ENCODE data around the gene HAGH. TPM values are rescaled to one million over a fixed set of nuclear protein-coding genes. Genes with fewer than 3 reads are reported as not detected.

The HAGH gene
- total RNA-seq, 1 experiment from 2014 or later = 48.2 TPM

- no peak for TF ChIP-seq CTCF (IDR thresholded peaks at IDR 0.05; ENCODE audit: unreplicated experiment)
- intact Hi-C loops (cut with micrococcal nuclease; ENCODE audit: unreplicated experiment) = no loop called here
- DNase-seq = no peak
- Mint-ChIP-seq H3K4me3 (ENCODE audit: low read depth, unreplicated experiment) (no peak overlapping the region), H3K9me3 (ENCODE audit: low read depth, unreplicated experiment) (no peaks in the 10 kb centered on the region), H3K27me3 (ENCODE audit: unreplicated experiment) (no peaks in the 10 kb centered on the region), H3K27ac (ENCODE audit: unreplicated experiment) (no peak overlapping the region), H3K4me1 (ENCODE audit: low read depth, unreplicated experiment) (peaks cover 5% of the 10 kb centered on the region), H3K36me3 (ENCODE audit: insufficient read depth, unreplicated experiment) (peaks cover 74% of the 10 kb centered on the region)
- CTCF ChIA-PET = no interaction called here
- BruUV-seq (replicated peaks) = no TSS peak
Observed at GRCh38 chr16:1786242-1787055, 40.2 kb downstream of the HAGH start.

GRCh38 chr16:1785846-1786170 is 40.8 kb downstream of the HAGH start:
- CTCF ChIA-PET = no interaction called here
- H3K27me3 Mint-ChIP-seq (ENCODE audit: unreplicated experiment) = no peaks in the 10 kb centered on the region
- H3K4me3 Mint-ChIP-seq (ENCODE audit: low read depth, unreplicated experiment) = peak overlapping the region; percentile 12
- no TSS peak for BruUV-seq (replicated peaks)
- no peak overlapping the region for H3K27ac Mint-ChIP-seq (ENCODE audit: unreplicated experiment)
- DNase-seq = no peak
- H3K4me1 Mint-ChIP-seq (ENCODE audit: low read depth, unreplicated experiment) = peaks cover 11% of the 10 kb centered on the region
- TF ChIP-seq CTCF (IDR thresholded peaks at IDR 0.05; ENCODE audit: unreplicated experiment) = no peak
- peaks cover 74% of the 10 kb centered on the region for H3K36me3 Mint-ChIP-seq (ENCODE audit: insufficient read depth, unreplicated experiment)
- intact Hi-C loops (cut with micrococcal nuclease; ENCODE audit: unreplicated experiment) = no loop called here
- H3K9me3 Mint-ChIP-seq (ENCODE audit: low read depth, unreplicated experiment) = no peaks in the 10 kb centered on the region

- no TSS peak for BruUV-seq (replicated peaks)
- Mint-ChIP-seq H3K4me3 (ENCODE audit: low read depth, unreplicated experiment) (peak overlapping the region; percentile 12), H3K27me3 (ENCODE audit: unreplicated experiment) (no peaks in the 10 kb centered on the region), H3K9me3 (ENCODE audit: low read depth, unreplicated experiment) (no peaks in the 10 kb centered on the region), H3K27ac (ENCODE audit: unreplicated experiment) (no peak overlapping the region), H3K36me3 (ENCODE audit: insufficient read depth, unreplicated experiment) (peaks cover 74% of the 10 kb centered on the region), H3K4me1 (ENCODE audit: low read depth, unreplicated experiment) (peaks cover 13% of the 10 kb centered on the region)
- TF ChIP-seq CTCF (IDR thresholded peaks at IDR 0.05; ENCODE audit: unreplicated experiment) = no peak
- DNase-seq = no peak
- intact Hi-C loops (cut with micrococcal nuclease; ENCODE audit: unreplicated experiment) = no loop called here
- CTCF ChIA-PET = interaction anchor here (0.7 kb wide), 1 partner anchor 10 kb away, joined by 3 read pairs; no protein-coding TSS in a partner anchor
Observed at GRCh38 chr16:1784977-1785845, 41.4 kb downstream of the HAGH start.

- Mint-ChIP-seq H3K27ac (ENCODE audit: unreplicated experiment) (peak within 1 kb of the TSS; percentile 94), H3K9me3 (ENCODE audit: low read depth, unreplicated experiment) (no peaks in the 10 kb centered on the region), H3K4me3 (ENCODE audit: low read depth, unreplicated experiment) (peak within 1 kb of the TSS; percentile 91), H3K27me3 (ENCODE audit: unreplicated experiment) (no peaks in the 10 kb centered on the region), H3K36me3 (ENCODE audit: insufficient read depth, unreplicated experiment) (peaks cover 84% of the 10 kb centered on the region), H3K4me1 (ENCODE audit: low read depth, unreplicated experiment) (peaks cover 13% of the 10 kb centered on the region)
- TF ChIP-seq CTCF (IDR thresholded peaks at IDR 0.05; ENCODE audit: unreplicated experiment) = no peak
- peak; percentile 100 for DNase-seq
- intact Hi-C loops (cut with micrococcal nuclease; ENCODE audit: unreplicated experiment) = no loop called here
- BruUV-seq (replicated peaks) = no TSS peak
- CTCF ChIA-PET = interaction anchor here (0.5 to 1.2 kb wide), 6 partner anchors 9 to 971 kb away, joined by 3 to 19 read pairs (median 4); partner anchors contain the start of genes EME2, FAHD1 and MRPS34
Observed at GRCh38 chr16:1782408-1783264, 44.0 kb downstream of the HAGH start, which contains the start of the genes NUBP2 and SPSB3. Gene NUBP2, plus strand, starts transcription at chr16:1782960. Its CDS starts 61 bp downstream, at chr16:1783021. Gene SPSB3, minus strand, starts transcription at chr16:1782571. Its CDS starts 1,088 bp downstream, at chr16:1781483.
